ENCODE measurements around the gene SEMA4C.

The SEMA4C gene

GRCh38 chr2:96853321-96853720 lies 16.6 kb downstream of the SEMA4C start:
- in situ Hi-C loops (cut with MboI; ENCODE audit: low sequenced_read_pairs, unreplicated experiment): no loop called here
- DNase-seq (ENCODE audit: low spot score): no peak
- TF ChIP-seq, protein P1, sequence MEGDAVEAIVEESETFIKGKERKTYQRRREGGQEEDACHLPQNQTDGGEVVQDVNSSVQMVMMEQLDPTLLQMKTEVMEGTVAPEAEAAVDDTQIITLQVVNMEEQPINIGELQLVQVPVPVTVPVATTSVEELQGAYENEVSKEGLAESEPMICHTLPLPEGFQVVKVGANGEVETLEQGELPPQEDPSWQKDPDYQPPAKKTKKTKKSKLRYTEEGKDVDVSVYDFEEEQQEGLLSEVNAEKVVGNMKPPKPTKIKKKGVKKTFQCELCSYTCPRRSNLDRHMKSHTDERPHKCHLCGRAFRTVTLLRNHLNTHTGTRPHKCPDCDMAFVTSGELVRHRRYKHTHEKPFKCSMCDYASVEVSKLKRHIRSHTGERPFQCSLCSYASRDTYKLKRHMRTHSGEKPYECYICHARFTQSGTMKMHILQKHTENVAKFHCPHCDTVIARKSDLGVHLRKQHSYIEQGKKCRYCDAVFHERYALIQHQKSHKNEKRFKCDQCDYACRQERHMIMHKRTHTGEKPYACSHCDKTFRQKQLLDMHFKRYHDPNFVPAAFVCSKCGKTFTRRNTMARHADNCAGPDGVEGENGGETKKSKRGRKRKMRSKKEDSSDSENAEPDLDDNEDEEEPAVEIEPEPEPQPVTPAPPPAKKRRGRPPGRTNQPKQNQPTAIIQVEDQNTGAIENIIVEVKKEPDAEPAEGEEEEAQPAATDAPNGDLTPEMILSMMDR (IDR thresholded peaks at IDR 0.05; ENCODE audit: borderline replicate concordance, control extremely low read depth, extremely low read depth, insufficient read depth, missing control alignments): no peak

DNA sequence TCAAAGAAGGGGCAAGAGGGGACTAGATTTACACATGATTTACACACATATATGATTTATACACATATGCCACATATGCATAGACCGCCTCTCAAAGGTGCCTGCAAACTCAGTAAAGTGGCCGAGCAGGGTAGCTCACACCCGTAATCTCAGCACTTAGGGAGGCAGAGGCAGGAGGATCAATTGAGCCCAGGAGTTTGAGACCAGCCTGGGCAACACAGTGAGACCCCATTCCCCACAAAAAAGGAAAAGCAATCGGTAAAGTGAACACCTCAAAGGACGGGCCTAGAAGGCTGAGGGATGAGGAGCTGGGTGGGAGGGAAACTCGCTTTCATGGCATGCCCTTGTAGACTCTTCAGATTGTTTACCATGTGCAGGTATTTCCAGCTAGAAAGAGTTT lies 17.2 kb downstream of the SEMA4C start:
- TF ChIP-seq, protein P1 (IDR thresholded peaks at IDR 0.05; ENCODE audit: borderline replicate concordance, control extremely low read depth, extremely low read depth, insufficient read depth, missing control alignments): no peak
- in situ Hi-C loops (cut with MboI; ENCODE audit: low sequenced_read_pairs, unreplicated experiment): no loop called here

DNA sequence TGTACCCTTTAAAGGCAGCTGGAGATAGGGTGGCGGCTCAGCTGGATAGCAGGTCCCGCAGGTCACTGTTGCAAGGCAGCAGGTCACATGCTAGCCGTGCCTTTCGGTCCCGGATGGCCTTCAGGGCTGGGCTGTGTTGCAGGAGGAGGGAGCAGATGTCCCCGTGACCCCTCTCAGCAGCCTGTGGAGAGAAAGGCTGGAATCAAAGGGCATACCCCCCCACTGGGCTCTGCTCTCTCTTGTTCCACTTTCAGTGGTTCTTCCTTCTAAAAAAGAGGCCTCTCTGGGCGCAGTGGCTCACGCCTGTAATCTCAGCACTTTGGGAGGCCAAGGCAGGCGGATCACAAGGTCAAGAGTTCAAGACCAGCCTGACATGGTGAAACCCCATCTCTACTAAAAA lies 21.6 kb downstream of the SEMA4C start:
- in situ Hi-C loops (cut with MboI; ENCODE audit: low sequenced_read_pairs, unreplicated experiment): no loop called here
- TF ChIP-seq, protein P1 (IDR thresholded peaks at IDR 0.05; ENCODE audit: borderline replicate concordance, control extremely low read depth, extremely low read depth, insufficient read depth, missing control alignments): no peak
- DNase-seq (ENCODE audit: low spot score): no peak

More for the DNA sequence above, 17.2 kb downstream of the SEMA4C start:
- no peak for DNase-seq (ENCODE audit: low spot score)

- in situ Hi-C loops (cut with MboI; ENCODE audit: low sequenced_read_pairs, unreplicated experiment): no loop called here
- TF ChIP-seq, protein P1 (IDR thresholded peaks at IDR 0.05; ENCODE audit: borderline replicate concordance, control extremely low read depth, extremely low read depth, insufficient read depth, missing control alignments): no peak
- no peak for DNase-seq (ENCODE audit: low spot score)
Observed at GRCh38 chr2:96847586-96847985, 22.3 kb downstream of the SEMA4C start.

- no peak for DNase-seq (ENCODE audit: low spot score)
- TF ChIP-seq, protein P1 (IDR thresholded peaks at IDR 0.05; ENCODE audit: borderline replicate concordance, control extremely low read depth, extremely low read depth, insufficient read depth, missing control alignments): no peak
- in situ Hi-C loops (cut with MboI; ENCODE audit: low sequenced_read_pairs, unreplicated experiment): no loop called here
Observed at GRCh38 chr2:96846825-96847224, 23.1 kb downstream of the SEMA4C start.

DNA sequence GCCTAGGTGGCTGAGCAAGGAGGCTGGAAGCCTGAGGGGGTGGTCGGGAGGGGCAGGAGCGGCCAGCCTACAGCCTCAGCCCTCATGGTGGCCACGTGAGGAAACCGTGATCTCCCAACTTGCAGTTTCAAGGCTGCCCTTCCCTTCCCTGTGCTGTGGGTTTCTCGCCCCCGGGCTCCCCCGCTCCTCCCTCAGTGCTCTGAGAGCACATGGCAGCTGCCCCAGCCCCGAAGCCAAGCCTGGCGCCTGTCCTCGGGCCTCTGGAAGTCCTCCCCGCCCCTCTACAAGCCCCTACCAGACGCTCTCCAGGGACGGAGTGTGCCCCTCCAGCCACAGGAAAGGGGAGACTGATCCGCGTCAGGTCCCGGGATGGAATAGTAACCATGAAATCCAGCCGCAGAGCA lies 25.5 kb downstream of the SEMA4C start:
- in situ Hi-C loops (cut with MboI; ENCODE audit: low sequenced_read_pairs, unreplicated experiment): no loop called here
- TF ChIP-seq, protein P1 (IDR thresholded peaks at IDR 0.05; ENCODE audit: borderline replicate concordance, control extremely low read depth, extremely low read depth, insufficient read depth, missing control alignments): no peak
- DNase-seq (ENCODE audit: low spot score): no peak
